Neural cell (in vitro differentiated cells): ENCODE measurements around the gene AP1M2. TPM values are rescaled to one million over a fixed set of nuclear protein-coding genes. Genes with fewer than 3 reads are reported as not detected.
A peak's percentile ranks its signal among the peaks of the same experiment; 100 is the strongest.

Experiments
- H2AFZ ChIP-seq: fragments of 200-600, 300-800 bp; sonication (generic), shearing (Covaris generic); 2 replicates; pipeline ENCODE4 v1.6.0; 2014; ENCODE audit warnings: low read depth, mild to moderate bottlenecking, antibody characterized with exemption, low read length, moderate library complexity
- H3F3A ChIP-seq: fragments of 200-600 bp; shearing (Covaris generic); 2 replicates; pipeline ENCODE4 v1.6.1; 2016; ENCODE audit warnings: mild to moderate bottlenecking, moderate library complexity, mixed read lengths, antibody characterized with exemption, low read length; ENCODE audit not compliant: insufficient read depth, poor library complexity, severe bottlenecking
- H3K27ac ChIP-seq: fragments of 200-600, 300-800 bp; sonication (generic), shearing (Covaris generic); 2 replicates; pipeline ENCODE4 v1.5.1; 2014; ENCODE audit warnings: mild to moderate bottlenecking, low read length, moderate library complexity
- H3K27me3 ChIP-seq: fragments of 300-800, 200-600 bp; sonication (generic), shearing (Covaris generic); 2 replicates; pipeline ENCODE4 v1.6.0; 2014; ENCODE audit warnings: mild to moderate bottlenecking, low read depth, low read length, moderate library complexity; ENCODE audit not compliant: insufficient read depth
- H3K36me3 ChIP-seq: fragments of 300-800, 200-600 bp; sonication (generic), shearing (Covaris generic); 2 replicates; pipeline ENCODE4 v1.5.1; 2014; ENCODE audit warnings: mild to moderate bottlenecking, antibody characterized with exemption, low read length, moderate library complexity; ENCODE audit not compliant: insufficient read depth
- H3K4me2 ChIP-seq: fragments of 300-800, 200-600 bp; sonication (generic), shearing (Covaris generic); 2 replicates; pipeline ENCODE4 v1.6.0; 2014; ENCODE audit warnings: mild to moderate bottlenecking, low read length
- H3K4me3 ChIP-seq: fragments of 300-800, 200-600 bp; sonication (generic), shearing (Covaris generic); 2 replicates; pipeline ENCODE4 v1.5.1; 2014; ENCODE audit warnings: mild to moderate bottlenecking, low read length, moderate library complexity
- H3K79me2 ChIP-seq: fragments of 200-600 bp; shearing (Covaris generic); replicated peaks from 2 replicates; pipeline ENCODE4 v1.6.0; 2014; ENCODE audit warnings: mild to moderate bottlenecking, low read length, moderate library complexity; ENCODE audit not compliant: insufficient read depth
- H3K9ac ChIP-seq: fragments of 300-800, 200-600 bp; sonication (generic), shearing (Covaris generic); 2 replicates; pipeline ENCODE4 v1.6.1; 2016; ENCODE audit warnings: mild to moderate bottlenecking, low read length, mixed read lengths
- H3K9me2 ChIP-seq: fragments of 200-600 bp; shearing (Covaris generic); 2 replicates; pipeline ENCODE4 v1.6.1; 2016; ENCODE audit warnings: mild to moderate bottlenecking, low read length, mixed read lengths; ENCODE audit not compliant: insufficient read depth
- H3K9me3 ChIP-seq: fragments of 200-600, 300-800 bp; sonication (generic), shearing (Covaris generic); 2 replicates; pipeline ENCODE4 v1.6.1; 2016; ENCODE audit warnings: mild to moderate bottlenecking, mixed run types, low read length, moderate library complexity, mixed read lengths
- H4K20me1 ChIP-seq: fragments of 200-600 bp; shearing (Covaris generic); 2 replicates; pipeline ENCODE4 v1.6.1; 2016; ENCODE audit warnings: mild to moderate bottlenecking, mixed run types; ENCODE audit not compliant: insufficient read depth
- CTCF ChIP-seq: fragments of 450-650 bp; IDR thresholded peaks from 2 replicates; pipeline ENCODE4 v1.5.1; 2014; ENCODE audit warnings: antibody characterized with exemption, mild to moderate bottlenecking, moderate library complexity; ENCODE audit not compliant: poor library complexity, severe bottlenecking
- EP300 ChIP-seq: fragments of 450-650 bp; conservative IDR thresholded peaks from 2 replicates; pipeline ENCODE4 v1.6.1; 2014; ENCODE audit warnings: antibody characterized with exemption, mild to moderate bottlenecking, moderate library complexity; ENCODE audit not compliant: poor library complexity, severe bottlenecking
- EZH2 ChIP-seq: fragments of 200-600, 300-800 bp; shearing (Covaris generic), sonication (generic); IDR thresholded peaks from 2 replicates; pipeline ENCODE4 v1.6.1; 2014; ENCODE audit warnings: antibody characterized with exemption, low read length, borderline replicate concordance, mild to moderate bottlenecking; ENCODE audit not compliant: insufficient read depth, poor library complexity, severe bottlenecking
- MXI1 ChIP-seq: fragments of 450-650 bp; conservative IDR thresholded peaks from 2 replicates; pipeline ENCODE4 v1.6.1; 2014; ENCODE audit warnings: antibody characterized with exemption, mild to moderate bottlenecking; ENCODE audit not compliant: poor library complexity, severe bottlenecking
- POLR2AphosphoS5 ChIP-seq: IDR thresholded peaks from 2 replicates; pipeline ENCODE4 v1.6.1; 2012
- RAD21 ChIP-seq: fragments of 450-650 bp; conservative IDR thresholded peaks from 2 replicates; pipeline ENCODE4 v1.6.1; 2014; ENCODE audit warnings: antibody characterized with exemption, mild to moderate bottlenecking, moderate library complexity
- REST ChIP-seq: IDR thresholded peaks from 2 replicates; pipeline ENCODE4 v1.6.1; 2012; ENCODE audit warnings: borderline replicate concordance
- SMC3 ChIP-seq: fragments of 450-650 bp; conservative IDR thresholded peaks from 2 replicates; pipeline ENCODE4 v1.6.1; 2014; ENCODE audit warnings: antibody characterized with exemption, mild to moderate bottlenecking, moderate library complexity; ENCODE audit not compliant: poor library complexity
- TAF1 ChIP-seq: IDR thresholded peaks from 2 replicates; pipeline ENCODE4 v1.6.1; 2012; ENCODE audit warnings: low read depth
- polyA plus RNA-seq: library from polyadenylated mRNA; depleted of rRNA; stranded (reverse); fragments of >200 nt; gene quantifications from 2 replicates; pipeline ENCODE4 v1.2.3, GENCODE V29; 2014

Gene AP1M2
- polyA plus RNA-seq, 1 donor from 2014 or later = 0.38 TPM

- Histone ChIP-seq H3K79me2 (peaks cover 19% of the 10 kb centered on the region), H3K4me2 (peak overlapping the region; percentile 91)
These were observed 19.5 kb downstream of the AP1M2 start for GRCh38 chr19:10567656-10568055.

GRCh38 chr19:10566658-10567410 lies 20.3 kb downstream of the AP1M2 start:
- Histone ChIP-seq H3K4me2 (peak overlapping the region; percentile 91), H3K9me3 (no peaks in the 10 kb centered on the region), H3K79me2 (peaks cover 19% of the 10 kb centered on the region), H3K9me2 (no peaks in the 10 kb centered on the region), H2AFZ (no peak overlapping the region), H3K4me3 (peak overlapping the region; percentile 92), H3K27ac (peak overlapping the region; percentile 88), H3K27me3 (no peaks in the 10 kb centered on the region), H3K9ac (peak overlapping the region; percentile 91), H4K20me1 (no peaks in the 10 kb centered on the region), H3K36me3 (no peaks in the 10 kb centered on the region), H3F3A (no peaks in the 10 kb centered on the region)
- TF ChIP-seq MXI1 (no peak), RAD21 (no peak), TAF1 (no peak), CTCF (no peak), SMC3 (no peak), EZH2 (no peak)

More at GRCh38 chr19:10567656-10568055, 19.5 kb downstream of the AP1M2 start:
- TF ChIP-seq RAD21 (no peak), REST (no peak), SMC3 (no peak), POLR2AphosphoS5 (no peak), EZH2 (no peak), MXI1 (no peak), TAF1 (no peak), CTCF (no peak), EP300 (no peak)
- H3K9me2 ChIP-seq = no peaks in the 10 kb centered on the region
- H2AFZ ChIP-seq = peak overlapping the region; percentile 19
- no peaks in the 10 kb centered on the region for H3K36me3 ChIP-seq
- H3K27ac ChIP-seq = peak overlapping the region; percentile 88
- H3K27me3 ChIP-seq = no peaks in the 10 kb centered on the region
- peak overlapping the region; percentile 91 for H3K9ac ChIP-seq
- peak overlapping the region; percentile 92 for H3K4me3 ChIP-seq
- no peaks in the 10 kb centered on the region for H3K9me3 ChIP-seq
- no peaks in the 10 kb centered on the region for H3F3A ChIP-seq
- no peaks in the 10 kb centered on the region for H4K20me1 ChIP-seq
